ENCODE results near the gene NRG2. TPM values are rescaled to one million over a fixed set of nuclear protein-coding genes. Genes with fewer than 3 reads are reported as not detected.

Gene NRG2
- total RNA-seq, 3 donors from 2014 or later (not counting 1 experiment from before 2014, with no cell fraction given) = 0.21 to 0.50 (median 0.40) TPM

- ATAC-seq = no peak
- Histone ChIP-seq H3K27me3 (ENCODE audit: control insufficient read depth, insufficient read depth, low read length) (peaks cover 5% of the 10 kb centered on the region), H3K4me1 (ENCODE audit: control insufficient read depth, insufficient read depth, low read length) (no peaks in the 10 kb centered on the region), H3K36me3 (ENCODE audit: control insufficient read depth, insufficient read depth, low read length) (no peaks in the 10 kb centered on the region), H3K4me3 (ENCODE audit: low read length) (no peak overlapping the region), H3K27ac (ENCODE audit: low read length) (no peak overlapping the region), H3K9me3 (ENCODE audit: control insufficient read depth, insufficient read depth, low read length) (no peaks in the 10 kb centered on the region)
- WGBS (ENCODE audit: insufficient coverage) = 94% methylated on average over 2 of the region's 2 CpGs
- Mint-ChIP-seq H3K9me3 (no peaks in the 10 kb centered on the region), H3K27ac (no peak overlapping the region), H3K4me3 (no peak overlapping the region), H3K36me3 (no peaks in the 10 kb centered on the region), H3K4me1 (no peaks in the 10 kb centered on the region), H3K27me3 (ENCODE audit: low read depth in 2 of 2) (peaks cover 22 to 26% of the 10 kb centered on the region in 2 donors)
- TF ChIP-seq CTCF (IDR thresholded peaks at IDR 0.05) = no peak
- intact Hi-C loops (cut with micrococcal nuclease) = no loop called here
- no peak for DNase-seq
These were observed 92.7 kb downstream of the NRG2 start for GRCh38 chr5:139950436-139950835.

GRCh38 chr5:139949710-139950109 is 93.4 kb downstream of the NRG2 start:
- H3K36me3 ChIP-seq (ENCODE audit: control insufficient read depth, insufficient read depth, low read length) = no peaks in the 10 kb centered on the region
- DNase-seq (no peak), ATAC-seq (no peak)
- Mint-ChIP-seq H3K27me3 (ENCODE audit: low read depth in 2 of 2) (peaks cover 29 to 30% of the 10 kb centered on the region in 2 donors), H3K4me1 (no peaks in the 10 kb centered on the region), H3K27ac (no peak overlapping the region), H3K9me3 (no peaks in the 10 kb centered on the region), H3K4me3 (no peak overlapping the region), H3K36me3 (no peaks in the 10 kb centered on the region)
- H3K4me3 ChIP-seq (ENCODE audit: low read length) = no peak overlapping the region
- no peaks in the 10 kb centered on the region for H3K4me1 ChIP-seq (ENCODE audit: control insufficient read depth, insufficient read depth, low read length)
- TF ChIP-seq CTCF (IDR thresholded peaks at IDR 0.05) = no peak
- no peak overlapping the region for H3K27ac ChIP-seq (ENCODE audit: low read length)
- WGBS (ENCODE audit: insufficient coverage) = 50% methylated on average over 1 of the region's 1 CpG
- no peaks in the 10 kb centered on the region for H3K9me3 ChIP-seq (ENCODE audit: control insufficient read depth, insufficient read depth, low read length)
- peaks cover 5% of the 10 kb centered on the region for H3K27me3 ChIP-seq (ENCODE audit: control insufficient read depth, insufficient read depth, low read length)
- intact Hi-C loops (cut with micrococcal nuclease) = no loop called here

- H3K9me3 ChIP-seq (ENCODE audit: control insufficient read depth, insufficient read depth, low read length) = no peaks in the 10 kb centered on the region
- Mint-ChIP-seq H3K27ac (no peak overlapping the region), H3K4me1 (no peaks in the 10 kb centered on the region), H3K27me3 (ENCODE audit: low read depth in 2 of 2) (peaks cover 24 to 40% of the 10 kb centered on the region in 2 donors), H3K4me3 (no peak overlapping the region), H3K36me3 (no peaks in the 10 kb centered on the region), H3K9me3 (no peaks in the 10 kb centered on the region)
- no peaks in the 10 kb centered on the region for H3K4me1 ChIP-seq (ENCODE audit: control insufficient read depth, insufficient read depth, low read length)
- no peak overlapping the region for H3K4me3 ChIP-seq (ENCODE audit: low read length)
- H3K27me3 ChIP-seq (ENCODE audit: control insufficient read depth, insufficient read depth, low read length) = peaks cover 9% of the 10 kb centered on the region
- H3K36me3 ChIP-seq (ENCODE audit: control insufficient read depth, insufficient read depth, low read length) = no peaks in the 10 kb centered on the region
- intact Hi-C loops (cut with micrococcal nuclease) = no loop called here
- ATAC-seq (no peak), DNase-seq (no peak)
- no peak for TF ChIP-seq CTCF (IDR thresholded peaks at IDR 0.05)
- H3K27ac ChIP-seq (ENCODE audit: low read length) = no peak overlapping the region
These were observed 95.4 kb downstream of the NRG2 start for GRCh38 chr5:139947727-139948126.

- Mint-ChIP-seq H3K4me3 (no peak overlapping the region), H3K27me3 (ENCODE audit: low read depth in 2 of 2) (peaks cover 26 to 53% of the 10 kb centered on the region in 2 donors)
- peaks cover 13% of the 10 kb centered on the region for H3K27me3 ChIP-seq (ENCODE audit: control insufficient read depth, insufficient read depth, low read length)
These were observed 96.7 kb downstream of the NRG2 start for GRCh38 chr5:139946440-139946839.

More at GRCh38 chr5:139946440-139946839, 96.7 kb downstream of the NRG2 start:
- H3K9me3 Mint-ChIP-seq = no peaks in the 10 kb centered on the region
- no peak for ATAC-seq
- Histone ChIP-seq H3K4me1 (ENCODE audit: control insufficient read depth, insufficient read depth, low read length) (no peaks in the 10 kb centered on the region), H3K27ac (ENCODE audit: low read length) (no peak overlapping the region), H3K36me3 (ENCODE audit: control insufficient read depth, insufficient read depth, low read length) (no peaks in the 10 kb centered on the region), H3K4me3 (ENCODE audit: low read length) (no peak overlapping the region), H3K9me3 (ENCODE audit: control insufficient read depth, insufficient read depth, low read length) (no peaks in the 10 kb centered on the region)
- no peak for TF ChIP-seq CTCF (IDR thresholded peaks at IDR 0.05)
- WGBS (ENCODE audit: insufficient coverage) = no CpG with 5 or more reads among the region's 1 CpG
- no peak overlapping the region for H3K27ac Mint-ChIP-seq
- H3K36me3 Mint-ChIP-seq = no peaks in the 10 kb centered on the region
- H3K4me1 Mint-ChIP-seq = no peaks in the 10 kb centered on the region
- intact Hi-C loops (cut with micrococcal nuclease) = no loop called here
- no peak for DNase-seq
